Keratinocyte (primary cell): Measurements from ENCODE around the gene KCNG3. TPM values are rescaled to one million over a fixed set of nuclear protein-coding genes. Genes with fewer than 3 reads are reported as not detected.

Source experiments
- DNase-seq: peaks from one replicate; pipeline ENCODE4 v3.0.0-alpha.2; 2011; ENCODE audit warnings: low read depth, missing footprints, low spot score
- FAIRE-seq: peaks from 2 replicates; lab custom pipeline; 2011; peaks lifted over from hg19 to GRCh38; lab: Jason Lieb, UNC
- H2AFZ ChIP-seq: 2 replicates; pipeline ENCODE4 v1.6.0; 2012; ENCODE audit warnings: low read length, control low read depth, inconsistent platforms; ENCODE audit not compliant: control insufficient read depth
- H3K27ac ChIP-seq: 2 replicates; pipeline ENCODE4 v1.5.1; 2011; ENCODE audit warnings: low read length; ENCODE audit not compliant: control insufficient read depth, insufficient read depth
- H3K27me3 ChIP-seq: 3 replicates; pipeline ENCODE4 v1.6.0; 2011; ENCODE audit warnings: low read length; ENCODE audit not compliant: control insufficient read depth, insufficient read depth; ENCODE audit errors: extremely low read depth
- H3K36me3 ChIP-seq, 2 experiments: 2 replicates in 1 of 2; 3 replicates in 1 of 2; pipeline ENCODE4 v1.5.1; 2011; ENCODE audit warnings: low read length in 2 of 2, mild to moderate bottlenecking in 1 of 2; ENCODE audit not compliant: control insufficient read depth in 2 of 2, insufficient read depth in 2 of 2; ENCODE audit errors: extremely low read depth in 1 of 2
- H3K4me1 ChIP-seq: 3 replicates; pipeline ENCODE4 v1.5.1; 2011; ENCODE audit warnings: low read length; ENCODE audit not compliant: control insufficient read depth, insufficient read depth; ENCODE audit errors: extremely low read depth
- H3K4me2 ChIP-seq: 3 replicates; pipeline ENCODE4 v1.6.0; 2011; ENCODE audit warnings: low read depth, low read length; ENCODE audit not compliant: control insufficient read depth, insufficient read depth; ENCODE audit errors: extremely low read depth
- H3K4me3 ChIP-seq, 3 experiments: fragments of 200-600 bp in 1 of 3; sonication (generic) in 1 of 3; 2 replicates in 2 of 3; 3 replicates in 1 of 3; pipeline ENCODE4 v1.5.1; 2011 to 2016; ENCODE audit warnings: low read length in 3 of 3, mild to moderate bottlenecking in 3 of 3, control low read depth in 2 of 3, inconsistent platforms in 1 of 3, low read depth in 1 of 3, mixed read lengths in 1 of 3, mixed run types in 1 of 3, moderate library complexity in 1 of 3; ENCODE audit not compliant: control insufficient read depth in 2 of 3, insufficient read depth in 2 of 3; ENCODE audit errors: extremely low read depth in 1 of 3
- H3K79me2 ChIP-seq: 2 replicates; pipeline ENCODE4 v1.6.0; 2012; ENCODE audit warnings: low read length; ENCODE audit not compliant: control insufficient read depth, insufficient read depth
- H3K9ac ChIP-seq: 3 replicates; pipeline ENCODE4 v1.6.0; 2011; ENCODE audit warnings: low read length; ENCODE audit not compliant: control insufficient read depth, insufficient read depth; ENCODE audit errors: extremely low read depth
- H3K9me1 ChIP-seq: 3 replicates; pipeline ENCODE4 v1.6.0; 2011; ENCODE audit warnings: low read length; ENCODE audit not compliant: control insufficient read depth, insufficient read depth; ENCODE audit errors: extremely low read depth
- H3K9me3 ChIP-seq: 2 replicates; pipeline ENCODE4 v1.5.1; 2012; ENCODE audit warnings: low read depth, low read length; ENCODE audit not compliant: control insufficient read depth
- H4K20me1 ChIP-seq: 3 replicates; pipeline ENCODE4 v1.6.0; 2011; ENCODE audit warnings: low read length; ENCODE audit not compliant: control insufficient read depth, insufficient read depth; ENCODE audit errors: extremely low read depth
- EZH2 ChIP-seq: IDR thresholded peaks from one replicate; pipeline ENCODE4 v1.6.1; 2012; ENCODE audit warnings: inconsistent platforms, mild to moderate bottlenecking, low read length, moderate library complexity
- dilution Hi-C: fragments of 300-500 bp; cut with MboI; formaldehyde crosslinking; loops from one replicate; pipeline ENCODE4 v1.7.0; 2020; ENCODE audit warnings: low sequenced_read_pairs; ENCODE audit not compliant: extremely low pct_ligation_motif_present
- polyA plus RNA-seq, 5 experiments: library from polyadenylated mRNA; depleted of rRNA in 3 of 5; stranded (reverse) in 3 of 5; stranded (forward) in 1 of 5; unstranded in 1 of 5; fragments of >200 nt; gene quantifications; 1 replicate in 1 of 5; 2 replicates in 3 of 5; 3 replicates in 1 of 5; pipeline versions ENCODE4 v1.2.1 to v1.2.3, GENCODE V29; 2011 to 2012; ENCODE audit warnings: missing spikeins in 2 of 5, low read depth in 1 of 5, low replicate concordance in 1 of 5
- TF ChIP-seq, protein P1 (sequence below), 3 experiments: IDR thresholded peaks in 1 of 3; conservative IDR thresholded peaks in 1 of 3; optimal IDR thresholded peaks in 1 of 3; 2 replicates in 2 of 3; 3 replicates in 1 of 3; pipeline versions ENCODE3 to v1.5.1; 2011; ENCODE audit warnings: low read length in 3 of 3, mild to moderate bottlenecking in 3 of 3, moderate library complexity in 2 of 3, control low read depth in 1 of 3, inconsistent platforms in 1 of 3; ENCODE audit not compliant: insufficient read depth in 2 of 3; ENCODE audit errors: extremely low read depth in 1 of 3

The KCNG3 gene
- polyA plus RNA-seq, 1 donor (not counting 4 experiments of a cell fraction or from before 2014, with no cell fraction given) = not detected

DNA sequence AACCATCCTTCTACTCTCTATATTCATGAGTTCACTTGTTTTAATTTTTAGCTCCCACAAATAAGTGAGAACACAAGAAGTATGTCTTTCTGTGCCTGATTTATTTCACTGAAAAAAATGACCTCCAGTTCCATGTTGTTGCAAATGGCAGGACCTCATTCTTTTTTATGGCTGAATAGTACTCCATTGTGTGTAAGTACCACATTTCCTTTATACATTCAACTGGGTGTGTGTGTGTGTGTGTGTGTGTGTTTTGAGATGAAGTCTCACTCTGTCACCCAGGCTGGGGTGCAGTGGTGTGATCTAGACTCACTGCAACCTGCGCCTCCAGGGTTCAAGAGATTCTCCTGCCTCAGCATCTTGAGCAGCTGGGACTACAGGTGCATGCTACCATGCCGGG lies 41.2 kb downstream of the KCNG3 start:
- Histone ChIP-seq H4K20me1 (no peaks in the 10 kb centered on the region), H3K9me1 (no peaks in the 10 kb centered on the region), H3K27ac (no peak overlapping the region), H3K36me3 (no peaks in the 10 kb centered on the region), H3K27me3 (no peaks in the 10 kb centered on the region), H3K4me1 (no peaks in the 10 kb centered on the region), H3K4me3 (no peak overlapping the region), H3K9ac (no peak overlapping the region), H2AFZ (no peak overlapping the region), H3K4me2 (no peak overlapping the region), H3K9me3 (no peaks in the 10 kb centered on the region), H3K79me2 (no peaks in the 10 kb centered on the region)
- TF ChIP-seq EZH2 = no peak
- TF ChIP-seq, protein P1, sequence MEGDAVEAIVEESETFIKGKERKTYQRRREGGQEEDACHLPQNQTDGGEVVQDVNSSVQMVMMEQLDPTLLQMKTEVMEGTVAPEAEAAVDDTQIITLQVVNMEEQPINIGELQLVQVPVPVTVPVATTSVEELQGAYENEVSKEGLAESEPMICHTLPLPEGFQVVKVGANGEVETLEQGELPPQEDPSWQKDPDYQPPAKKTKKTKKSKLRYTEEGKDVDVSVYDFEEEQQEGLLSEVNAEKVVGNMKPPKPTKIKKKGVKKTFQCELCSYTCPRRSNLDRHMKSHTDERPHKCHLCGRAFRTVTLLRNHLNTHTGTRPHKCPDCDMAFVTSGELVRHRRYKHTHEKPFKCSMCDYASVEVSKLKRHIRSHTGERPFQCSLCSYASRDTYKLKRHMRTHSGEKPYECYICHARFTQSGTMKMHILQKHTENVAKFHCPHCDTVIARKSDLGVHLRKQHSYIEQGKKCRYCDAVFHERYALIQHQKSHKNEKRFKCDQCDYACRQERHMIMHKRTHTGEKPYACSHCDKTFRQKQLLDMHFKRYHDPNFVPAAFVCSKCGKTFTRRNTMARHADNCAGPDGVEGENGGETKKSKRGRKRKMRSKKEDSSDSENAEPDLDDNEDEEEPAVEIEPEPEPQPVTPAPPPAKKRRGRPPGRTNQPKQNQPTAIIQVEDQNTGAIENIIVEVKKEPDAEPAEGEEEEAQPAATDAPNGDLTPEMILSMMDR (optimal IDR thresholded peaks at IDR 0.05 in 1 of 3, IDR thresholded peaks at IDR 0.05 in 1 of 3, conservative IDR thresholded peaks at IDR 0.05 in 1 of 3; ENCODE audit: extremely low read depth in 1 of 3, insufficient read depth in 2 of 3, low read length in 3 of 3) = no peak
- FAIRE-seq = no peak
- DNase-seq = no peak
- dilution Hi-C loops = no loop called here

DNA sequence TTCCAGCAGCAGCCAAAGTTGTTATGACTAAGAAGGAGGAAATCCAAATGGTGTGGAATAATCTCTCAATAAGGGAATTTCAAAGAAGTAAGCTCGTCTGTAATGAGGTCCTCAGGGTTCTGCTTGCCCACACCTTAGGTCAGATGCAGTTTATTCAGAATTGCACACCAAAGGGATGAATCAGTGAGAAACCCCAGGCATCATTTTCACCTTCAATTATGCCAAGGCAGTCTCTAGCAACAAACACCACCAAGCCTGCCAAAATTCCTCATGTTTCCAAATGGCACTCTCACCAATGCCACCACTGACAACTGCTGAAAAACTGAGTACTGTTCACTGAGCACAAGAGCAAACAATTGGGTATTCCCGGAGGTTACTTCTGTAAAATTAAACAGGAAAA lies 43.6 kb downstream of the KCNG3 start:
- no peak for FAIRE-seq
- Histone ChIP-seq H3K4me1 (no peaks in the 10 kb centered on the region), H3K4me2 (no peak overlapping the region), H3K9me3 (no peaks in the 10 kb centered on the region), H3K79me2 (no peaks in the 10 kb centered on the region), H3K27me3 (no peaks in the 10 kb centered on the region), H3K9ac (no peak overlapping the region), H3K27ac (no peak overlapping the region), H3K9me1 (no peaks in the 10 kb centered on the region), H3K36me3 (no peaks in the 10 kb centered on the region), H2AFZ (no peak overlapping the region), H3K4me3 (no peak overlapping the region), H4K20me1 (no peaks in the 10 kb centered on the region)
- DNase-seq = no peak
- dilution Hi-C loops = no loop called here
- TF ChIP-seq, protein P1 (optimal IDR thresholded peaks at IDR 0.05 in 1 of 3, IDR thresholded peaks at IDR 0.05 in 1 of 3, conservative IDR thresholded peaks at IDR 0.05 in 1 of 3; ENCODE audit: extremely low read depth in 1 of 3, insufficient read depth in 2 of 3, low read length in 3 of 3) = no peak
- TF ChIP-seq EZH2 = no peak
